ENCODE results near the gene ZNF766. TPM values are rescaled to one million over a fixed set of nuclear protein-coding genes. Genes with fewer than 3 reads are reported as not detected.

The ZNF766 gene
- polyA plus RNA-seq, 3 donors, result 4.0 to 15.0 (median 8.8) TPM

- Histone ChIP-seq H3K27me3 (ENCODE audit: control insufficient read depth in 2 of 2, insufficient read depth in 2 of 2, low read length in 2 of 2) (no peaks in the 10 kb centered on the region), H3K4me1 (ENCODE audit: control insufficient read depth in 1 of 2, insufficient read depth in 2 of 2, low read length in 2 of 2) (peaks cover 5 to 11% of the 10 kb centered on the region in 2 donors), H2AFZ (ENCODE audit: insufficient read depth, low read depth, low read length, poor library complexity, severe bottlenecking) (no peak overlapping the region), H3K27ac (ENCODE audit: low read depth in 1 of 2, low read length in 2 of 2) (no peak overlapping the region), H3K79me2 (ENCODE audit: insufficient read depth, low read length) (peaks cover 95% of the 10 kb centered on the region), H3K4me2 (replicated peaks; ENCODE audit: extremely low read depth, low read length, poor library complexity, severe bottlenecking) (no peak overlapping the region), H3K9me3 (replicated peaks in 1 of 2; ENCODE audit: control insufficient read depth in 1 of 2, insufficient read depth in 1 of 2, low read length in 2 of 2) (peaks cover 63 to 69% of the 10 kb centered on the region in 2 donors), H3K4me3 (replicated peaks in 1 of 3; ENCODE audit: low read depth in 2 of 3, low read length in 3 of 3) (peak overlapping the region in 1 of 3 experiments; percentile 14), H4K20me1 (ENCODE audit: insufficient read depth, low read length) (no peaks in the 10 kb centered on the region), H3K36me3 (replicated peaks in 1 of 2; ENCODE audit: control insufficient read depth in 1 of 2, insufficient read depth in 2 of 2, low read length in 2 of 2) (peaks cover 2 to 71% of the 10 kb centered on the region in 2 donors), H3K9ac (ENCODE audit: insufficient read depth, low read length, poor library complexity, severe bottlenecking) (no peak overlapping the region)
- Mint-ChIP-seq H3K27ac (no peak overlapping the region), H3K4me3 (no peak overlapping the region), H3K9me3 (peaks cover 52 to 78% (median 70%) of the 10 kb centered on the region in 7 donors), H3K36me3 (peaks cover 53 to 68% of the 10 kb centered on the region in 2 donors), H3K4me1 (peaks cover 13% of the 10 kb centered on the region), H3K27me3 (ENCODE audit: low read depth in 3 of 3) (no peaks in the 10 kb centered on the region)
- 94% methylated on average over 3 of the region's 5 CpGs for WGBS (ENCODE audit: insufficient coverage)
- DNase-seq, result no peak
- intact Hi-C loops (cut with micrococcal nuclease), result loop anchor here in 1 of 2 donors (10.0 kb wide), 1 partner anchor 261 kb away; no protein-coding TSS in a partner anchor
- no peak for TF ChIP-seq CTCF (IDR thresholded peaks at IDR 0.05)
Measured at GRCh38 chr19:52274191-52274590, 4.8 kb downstream of the ZNF766 start.

- no CpG with 5 or more reads among the region's 5 CpGs for WGBS (ENCODE audit: insufficient coverage)
- Mint-ChIP-seq H3K36me3 (peaks cover 55 to 73% of the 10 kb centered on the region in 2 donors), H3K4me3 (no peak overlapping the region)
Measured at GRCh38 chr19:52275988-52276387, 6.6 kb downstream of the ZNF766 start.

More at GRCh38 chr19:52275988-52276387, 6.6 kb downstream of the ZNF766 start:
- peaks cover 0 to 2% of the 10 kb centered on the region in 2 donors for H3K4me1 ChIP-seq (ENCODE audit: control insufficient read depth in 1 of 2, insufficient read depth in 2 of 2, low read length in 2 of 2)
- H4K20me1 ChIP-seq (ENCODE audit: insufficient read depth, low read length), result no peaks in the 10 kb centered on the region
- Mint-ChIP-seq H3K27me3 (ENCODE audit: low read depth in 3 of 3) (no peaks in the 10 kb centered on the region), H3K9me3 (peaks cover 55 to 89% (median 80%) of the 10 kb centered on the region in 7 donors), H3K27ac (no peak overlapping the region), H3K4me1 (peaks cover 4% of the 10 kb centered on the region)
- H3K27ac ChIP-seq (ENCODE audit: low read depth in 1 of 2, low read length in 2 of 2), result no peak overlapping the region
- no peaks in the 10 kb centered on the region for H3K27me3 ChIP-seq (ENCODE audit: control insufficient read depth in 2 of 2, insufficient read depth in 2 of 2, low read length in 2 of 2)
- H3K9me3 ChIP-seq (replicated peaks in 1 of 2; ENCODE audit: control insufficient read depth in 1 of 2, insufficient read depth in 1 of 2, low read length in 2 of 2), result peaks cover 77% of the 10 kb centered on the region in 2 donors
- H3K4me3 ChIP-seq (replicated peaks in 1 of 3; ENCODE audit: low read depth in 2 of 3, low read length in 3 of 3), result no peak overlapping the region
- H3K9ac ChIP-seq (ENCODE audit: insufficient read depth, low read length, poor library complexity, severe bottlenecking), result no peak overlapping the region
- no peak overlapping the region for H3K4me2 ChIP-seq (replicated peaks; ENCODE audit: extremely low read depth, low read length, poor library complexity, severe bottlenecking)
- H3K36me3 ChIP-seq (replicated peaks in 1 of 2; ENCODE audit: control insufficient read depth in 1 of 2, insufficient read depth in 2 of 2, low read length in 2 of 2), result peaks cover 2 to 78% of the 10 kb centered on the region in 2 donors
- no peak for DNase-seq
- intact Hi-C loops (cut with micrococcal nuclease), result loop anchor here in 1 of 2 donors (10.0 kb wide), 1 partner anchor 259 kb away; no protein-coding TSS in a partner anchor
- H2AFZ ChIP-seq (ENCODE audit: insufficient read depth, low read depth, low read length, poor library complexity, severe bottlenecking), result no peak overlapping the region
- H3K79me2 ChIP-seq (ENCODE audit: insufficient read depth, low read length), result peaks cover 95% of the 10 kb centered on the region
- no peak for TF ChIP-seq CTCF (IDR thresholded peaks at IDR 0.05)
